Upper lobe of left lung (tissue), 6 donors: ENCODE results near the gene FRMPD4. TPM values are rescaled to one million over a fixed set of nuclear protein-coding genes. Genes with fewer than 3 reads are reported as not detected.

ENCODE experiments used
- ATAC-seq, 2 donors: fragments of 200-7000 bp; cut with Tn5 transposase; one replicate each; pipeline ENCODE4 v1.9.1; 2022; ENCODE audit warnings: mild to moderate bottlenecking in 2 of 2, moderate library complexity in 2 of 2; ENCODE audit not compliant: low FRiP score in 2 of 2
- DNase-seq, 2 donors: peaks; one replicate each; pipeline ENCODE4 v3.0.0-alpha.2; 2019 to 2020
- H3K27ac ChIP-seq, 4 donors: fragments of 200-600 bp; sonication (generic); one replicate each; pipeline ENCODE4 v1.5.1; 2016 to 2019
- H3K27me3 ChIP-seq, 4 donors: fragments of 200-600 bp; sonication (generic); one replicate each; pipeline ENCODE4 v1.5.1; 2017 to 2019
- H3K36me3 ChIP-seq, 4 donors: fragments of 200-600 bp; sonication (generic); one replicate each; pipeline ENCODE4 v1.5.1; 2016 to 2019
- H3K4me1 ChIP-seq, 4 donors: fragments of 200-600 bp; sonication (generic); one replicate each; pipeline ENCODE4 v1.5.1; 2018 to 2019
- H3K4me3 ChIP-seq, 4 donors: fragments of 200-600 bp; sonication (generic); one replicate each; pipeline ENCODE4 v1.5.1; 2017 to 2019; ENCODE audit warnings: mild to moderate bottlenecking in 2 of 4, moderate library complexity in 1 of 4
- H3K9me3 ChIP-seq, 4 donors: fragments of 200-600 bp; sonication (generic); one replicate each; pipeline ENCODE4 v1.5.1; 2018 to 2019
- CTCF ChIP-seq, 6 experiments: fragments of 450-650 bp in 4 of 6; fragments of 200-600 bp in 2 of 6; sonication (generic) in 2 of 6; IDR thresholded peaks; one replicate each; pipeline ENCODE4 v1.5.1; 2016 to 2019; ENCODE audit warnings: antibody characterized with exemption in 6 of 6
- EP300 ChIP-seq, 4 donors: sonication (generic); formaldehyde crosslinking; IDR thresholded peaks; one replicate each; pipeline ENCODE4 v1.5.1; 2017; ENCODE audit warnings: antibody characterized with exemption in 4 of 4, control low read depth in 2 of 4
- POLR2A ChIP-seq, 4 donors: fragments of 450-650 bp; IDR thresholded peaks; one replicate each; pipeline ENCODE4 v1.5.1; 2016 to 2017; ENCODE audit warnings: antibody characterized with exemption in 4 of 4, mild to moderate bottlenecking in 2 of 4
- POLR2AphosphoS5 ChIP-seq, 2 donors: sonication (generic); formaldehyde crosslinking; IDR thresholded peaks; one replicate each; pipeline ENCODE4 v1.5.1; 2017; ENCODE audit warnings: antibody characterized with exemption in 2 of 2
- WGBS, 2 donors: methylation state at CpG; one replicate each; pipeline ENCODE4 v1.1.5; 2017 to 2018; 5-methylcytosine and 5-hydroxymethylcytosine counted together
- total RNA-seq, 6 donors: library from RNA; depleted of rRNA in 4 of 6; stranded (reverse); fragments of >200 nt in 4 of 6; gene quantifications; one replicate each; pipeline versions ENCODE4 v1.1.0 to v1.2.1, GENCODE V29; 2016 to 2021
- donor health status: DM: no; HTN: no; CAD: no; lungs with moderate emphysema.
- donor health status: DM: no; HTN: yes; CAD: no; lungs with severe emphysema.

The FRMPD4 gene
- total RNA-seq, 6 donors from 2014 or later: 0.03 to 0.15 (median 0.10) TPM; not detected in 2

- Histone ChIP-seq H3K27ac (no peak overlapping the region), H3K27me3 (no peaks in the 10 kb centered on the region), H3K9me3 (no peaks in the 10 kb centered on the region), H3K4me1 (no peaks in the 10 kb centered on the region), H3K36me3 (no peaks in the 10 kb centered on the region), H3K4me3 (no peak overlapping the region)
- ATAC-seq: no peak
- 87 to 88% methylated on average over 2 of the region's 2 CpGs for WGBS, 2 donors
- DNase-seq: no peak
- TF ChIP-seq POLR2A (IDR thresholded peaks at IDR 0.05): no peak
- TF ChIP-seq POLR2AphosphoS5 (IDR thresholded peaks at IDR 0.05): no peak
- TF ChIP-seq EP300 (IDR thresholded peaks at IDR 0.05): no peak
- no peak for TF ChIP-seq CTCF (IDR thresholded peaks at IDR 0.05)
Measured at GRCh38 chrX:12145402-12145801, 7.1 kb downstream of the FRMPD4 start.

- WGBS, 2 donors: 85 to 90% methylated on average over 4 of the region's 4 CpGs
- ATAC-seq (no peak), DNase-seq (no peak)
- H3K27ac ChIP-seq: no peak overlapping the region
- H3K4me1 ChIP-seq: no peaks in the 10 kb centered on the region
- no peaks in the 10 kb centered on the region for H3K27me3 ChIP-seq
- no peak overlapping the region for H3K4me3 ChIP-seq
- TF ChIP-seq POLR2AphosphoS5 (IDR thresholded peaks at IDR 0.05) (no peak), EP300 (IDR thresholded peaks at IDR 0.05) (no peak), POLR2A (IDR thresholded peaks at IDR 0.05) (no peak), CTCF (IDR thresholded peaks at IDR 0.05) (no peak)
- H3K9me3 ChIP-seq: no peaks in the 10 kb centered on the region
- H3K36me3 ChIP-seq: no peaks in the 10 kb centered on the region
Measured at GRCh38 chrX:12149670-12150407, 11.6 kb downstream of the FRMPD4 start.

GRCh38 chrX:12153317-12153716 lies 15.0 kb downstream of the FRMPD4 start:
- Histone ChIP-seq H3K36me3 (no peaks in the 10 kb centered on the region), H3K4me1 (no peaks in the 10 kb centered on the region), H3K27me3 (no peaks in the 10 kb centered on the region), H3K27ac (no peak overlapping the region), H3K9me3 (no peaks in the 10 kb centered on the region), H3K4me3 (no peak overlapping the region)
- WGBS, 2 donors: 72 to 73% methylated on average over 4 of the region's 4 CpGs
- ATAC-seq: no peak
- TF ChIP-seq CTCF (IDR thresholded peaks at IDR 0.05) (no peak), EP300 (IDR thresholded peaks at IDR 0.05) (no peak), POLR2AphosphoS5 (IDR thresholded peaks at IDR 0.05) (no peak), POLR2A (IDR thresholded peaks at IDR 0.05) (no peak)
- DNase-seq: no peak

GRCh38 chrX:12153741-12154140 lies 15.5 kb downstream of the FRMPD4 start:
- no peaks in the 10 kb centered on the region for H3K36me3 ChIP-seq
- TF ChIP-seq POLR2A (IDR thresholded peaks at IDR 0.05): no peak
- TF ChIP-seq CTCF (IDR thresholded peaks at IDR 0.05): no peak
- no peak for TF ChIP-seq POLR2AphosphoS5 (IDR thresholded peaks at IDR 0.05)
- TF ChIP-seq EP300 (IDR thresholded peaks at IDR 0.05): no peak
- H3K27me3 ChIP-seq: no peaks in the 10 kb centered on the region
- no peaks in the 10 kb centered on the region for H3K4me1 ChIP-seq
- no peak for ATAC-seq
- H3K9me3 ChIP-seq: no peaks in the 10 kb centered on the region
- WGBS, 2 donors: 20 to 22% methylated on average over 1 of the region's 1 CpG
- DNase-seq: no peak
- H3K27ac ChIP-seq: no peak overlapping the region
- H3K4me3 ChIP-seq: no peak overlapping the region

- H3K27ac ChIP-seq: no peak overlapping the region
- no peaks in the 10 kb centered on the region for H3K9me3 ChIP-seq
- no peak overlapping the region for H3K4me3 ChIP-seq
- H3K4me1 ChIP-seq: no peaks in the 10 kb centered on the region
- no peaks in the 10 kb centered on the region for H3K36me3 ChIP-seq
- ATAC-seq (no peak), DNase-seq (no peak)
- TF ChIP-seq EP300 (IDR thresholded peaks at IDR 0.05) (no peak), POLR2A (IDR thresholded peaks at IDR 0.05) (no peak)
- H3K27me3 ChIP-seq: no peaks in the 10 kb centered on the region
- 0 to 60% methylated on average over 1 to 4 of the region's 4 CpGs for WGBS, 2 donors
Measured at GRCh38 chrX:12159799-12160198, 21.5 kb downstream of the FRMPD4 start.
